Measurements from ENCODE around the gene CCND3. TPM values are rescaled to one million over a fixed set of nuclear protein-coding genes. Genes with fewer than 3 reads are reported as not detected.
A peak's percentile ranks its signal among the peaks of the same experiment; 100 is the strongest.

CCND3 gene
- total and polyA plus RNA-seq, 2 of the 13 experiments (the other 11 are each of a cell fraction or from before 2014, with no cell fraction given), result 4.3 to 7.2 TPM

GRCh38 chr6:41941280-41942066, at the start of gene CCND3 (continued):
- no peak for TF ChIP-seq ZBTB7A (CRISPR knock-in tag; IDR thresholded peaks at IDR 0.05)
- TF ChIP-seq THAP11 (CRISPR knock-in tag; IDR thresholded peaks at IDR 0.05), result peak; percentile 74
- no peak; the same call in 1 of the 2 replicates for TF ChIP-seq ZHX1 (CRISPR knock-in tag; IDR thresholded peaks at IDR 0.05; ENCODE audit: low read depth)
- TF ChIP-seq ZNF660 (CRISPR knock-in tag; IDR thresholded peaks at IDR 0.05; ENCODE audit: borderline replicate concordance, low read depth), result no peak; the same call in 1 of the 2 replicates
- 0 out of 2 replicates have a peak, but pooled peaks have one; percentile 50 for TF ChIP-seq GMEB2 (CRISPR knock-in tag; IDR thresholded peaks at IDR 0.05; ENCODE audit: low read depth)
- no peak; the same call in none of the 2 replicates for TF ChIP-seq ZNF350 (CRISPR knock-in tag; IDR thresholded peaks at IDR 0.05; ENCODE audit: borderline replicate concordance, low read depth)
- no peak for TF ChIP-seq ZNF501 (CRISPR knock-in tag; IDR thresholded peaks at IDR 0.05)
- peak; percentile 85; the same call in 1 of the 2 replicates for TF ChIP-seq MTA1 (CRISPR knock-in tag; IDR thresholded peaks at IDR 0.05; ENCODE audit: borderline replicate concordance)
- TF ChIP-seq ZNF296 (CRISPR knock-in tag; conservative IDR thresholded peaks at IDR 0.05), result no peak; the same call in 1 of the 2 replicates
- TF ChIP-seq SAP130 (CRISPR knock-in tag; IDR thresholded peaks at IDR 0.05; ENCODE audit: low read depth), result peak; percentile 94
- no peak for TF ChIP-seq ZNF567 (CRISPR knock-in tag; IDR thresholded peaks at IDR 0.05; ENCODE audit: borderline replicate concordance)
- no peak for TF ChIP-seq NR2F6 (IDR thresholded peaks at IDR 0.05)
- TF ChIP-seq NR2F6 (CRISPR knock-in tag; IDR thresholded peaks at IDR 0.05), result no peak
- TF ChIP-seq JUN (CRISPR knock-in tag; IDR thresholded peaks at IDR 0.05), result no peak
- no peak for TF ChIP-seq ZNF639 (CRISPR knock-in tag; conservative IDR thresholded peaks at IDR 0.05)
- no peak; the same call in 1 of the 2 replicates for TF ChIP-seq ZNF367 (CRISPR knock-in tag; IDR thresholded peaks at IDR 0.05; ENCODE audit: borderline replicate concordance)
- peak; percentile 24; the same call in 1 of the 2 replicates for TF ChIP-seq POGZ (CRISPR knock-in tag; IDR thresholded peaks at IDR 0.05)
- TF ChIP-seq TGIF2 (CRISPR knock-in tag; IDR thresholded peaks at IDR 0.05), result peak; percentile 72
- peak; percentile 57; the same call in 1 of the 2 replicates for TF ChIP-seq ARNTL (CRISPR knock-in tag; IDR thresholded peaks at IDR 0.05)
- 0 out of 2 replicates have a peak, but pooled peaks have one; percentile 56 for TF ChIP-seq ZNF891 (CRISPR knock-in tag; IDR thresholded peaks at IDR 0.05)
- TF ChIP-seq MNT (IDR thresholded peaks at IDR 0.05), result no peak
